GM06990 (cell line): ENCODE results near the gene RPL36AL.

Experiments used
- DNase-seq: peaks from one replicate; pipeline ENCODE4 v3.0.0-alpha.2; 2011; ENCODE audit not compliant: insufficient read length; ENCODE audit errors: extremely low read depth
- H3K27me3 ChIP-seq: replicated peaks from 2 replicates; pipeline ENCODE4 v1.6.0; 2011; ENCODE audit warnings: low read length; ENCODE audit not compliant: control insufficient read depth, insufficient read depth
- H3K36me3 ChIP-seq: 2 replicates; pipeline ENCODE4 v1.5.1; 2011; ENCODE audit warnings: low read length; ENCODE audit not compliant: control insufficient read depth, insufficient read depth
- H3K4me3 ChIP-seq: replicated peaks from 2 replicates; pipeline ENCODE4 v1.5.1; 2011; ENCODE audit warnings: low read depth, mild to moderate bottlenecking, control low read depth, low read length
- CTCF ChIP-seq: IDR thresholded peaks from 2 replicates; pipeline ENCODE4 v1.5.1; 2011; ENCODE audit warnings: low read length, control low read depth, mild to moderate bottlenecking, inconsistent platforms; ENCODE audit not compliant: insufficient read depth, poor library complexity, severe bottlenecking

The RPL36AL gene

GRCh38 chr14:49584058-49584457 is 36.4 kb downstream of the RPL36AL start:
- no peak for DNase-seq
- Histone ChIP-seq H3K4me3 (peak overlapping the region; percentile 98), H3K27me3 (no peaks in the 10 kb centered on the region), H3K36me3 (peaks cover 9% of the 10 kb centered on the region)
- TF ChIP-seq CTCF: no peak

- H3K27me3 ChIP-seq: no peaks in the 10 kb centered on the region
- peak overlapping the region; percentile 98 for H3K4me3 ChIP-seq
- no peak for DNase-seq
- no peak for TF ChIP-seq CTCF
- peaks cover 9% of the 10 kb centered on the region for H3K36me3 ChIP-seq
These were observed 36.8 kb downstream of the RPL36AL start for GRCh38 chr14:49583629-49584028.

- no peak for TF ChIP-seq CTCF
- no peak overlapping the region for H3K4me3 ChIP-seq
- peaks cover 10% of the 10 kb centered on the region for H3K36me3 ChIP-seq
- DNase-seq: no peak
- H3K27me3 ChIP-seq: no peaks in the 10 kb centered on the region
These were observed 38.1 kb downstream of the RPL36AL start for GRCh38 chr14:49582113-49582977.

- H3K27me3 ChIP-seq: no peaks in the 10 kb centered on the region
- H3K36me3 ChIP-seq: peaks cover 13% of the 10 kb centered on the region
- DNase-seq: no peak
- TF ChIP-seq CTCF: no peak
- no peak overlapping the region for H3K4me3 ChIP-seq
These were observed 39.0 kb downstream of the RPL36AL start for GRCh38 chr14:49581209-49582112.

- Histone ChIP-seq H3K27me3 (no peaks in the 10 kb centered on the region), H3K4me3 (no peak overlapping the region), H3K36me3 (peaks cover 13% of the 10 kb centered on the region)
- DNase-seq: no peak
- TF ChIP-seq CTCF: no peak
These were observed 40.6 kb downstream of the RPL36AL start for GRCh38 chr14:49579841-49580240.
